GM23248 (cell line): ENCODE data around the gene CELA3B. TPM values are rescaled to one million over a fixed set of nuclear protein-coding genes. Genes with fewer than 3 reads are reported as not detected.
"Not testable (repeated sequence)": the region's sequence is repeated elsewhere in the genome, so short reads cannot be mapped to it uniquely, and the experiment has no call there.

Experiments used
- DNase-seq: peaks from one replicate; pipeline ENCODE4 v3.0.0-alpha.2; 2015
- H2AFZ ChIP-seq: fragments of 200-600 bp; sonication (generic); 2 replicates; pipeline ENCODE4 v1.6.1; 2016; ENCODE audit warnings: antibody characterized with exemption
- H3F3A ChIP-seq: fragments of 200-600 bp; sonication (generic); 2 replicates; pipeline ENCODE4 v1.6.1; 2016; ENCODE audit warnings: mild to moderate bottlenecking, antibody characterized with exemption, mixed run types; ENCODE audit not compliant: insufficient read depth
- H3K27ac ChIP-seq: fragments of 200-600 bp; sonication (generic); 2 replicates; pipeline ENCODE4 v1.5.1; 2016; ENCODE audit warnings: mild to moderate bottlenecking
- H3K27me3 ChIP-seq: fragments of 200-600 bp; sonication (generic); replicated peaks from 2 replicates; pipeline ENCODE4 v1.6.1; 2016; ENCODE audit warnings: mild to moderate bottlenecking; ENCODE audit not compliant: insufficient read depth
- H3K36me3 ChIP-seq: fragments of 200-600 bp; sonication (generic); 2 replicates; pipeline ENCODE4 v1.6.1; 2016; ENCODE audit warnings: low read depth, mild to moderate bottlenecking
- H3K4me1 ChIP-seq: fragments of 200-600 bp; sonication (generic); 2 replicates; pipeline ENCODE4 v1.6.1; 2016; ENCODE audit warnings: mild to moderate bottlenecking; ENCODE audit not compliant: insufficient read depth
- H3K4me2 ChIP-seq: fragments of 200-600 bp; sonication (generic); one replicate; pipeline ENCODE4 v1.6.1; 2016; ENCODE audit warnings: mild to moderate bottlenecking; ENCODE audit not compliant: unreplicated experiment
- H3K4me3 ChIP-seq: fragments of 200-600 bp; sonication (generic); 2 replicates; pipeline ENCODE4 v1.5.1; 2016; ENCODE audit warnings: mild to moderate bottlenecking
- H3K79me2 ChIP-seq: fragments of 200-600 bp; sonication (generic); 2 replicates; pipeline ENCODE4 v1.6.1; 2016; ENCODE audit warnings: mild to moderate bottlenecking; ENCODE audit not compliant: insufficient read depth
- H3K9ac ChIP-seq: fragments of 200-600 bp; sonication (generic); 2 replicates; pipeline ENCODE4 v1.6.1; 2016; ENCODE audit warnings: mild to moderate bottlenecking
- H3K9me2 ChIP-seq: fragments of 200-600 bp; sonication (generic); 2 replicates; pipeline ENCODE4 v1.6.1; 2016; ENCODE audit warnings: mixed run types, mild to moderate bottlenecking, moderate library complexity; ENCODE audit not compliant: insufficient read depth
- H3K9me3 ChIP-seq: fragments of 200-600 bp; sonication (generic); one replicate; pipeline ENCODE4 v1.6.1; 2017; ENCODE audit warnings: low read depth
- H4K20me1 ChIP-seq: fragments of 200-600 bp; sonication (generic); 2 replicates; pipeline ENCODE4 v1.6.0; 2016; ENCODE audit not compliant: insufficient read depth
- EZH2 ChIP-seq: fragments of 200-600 bp; sonication (generic); IDR thresholded peaks from 2 replicates; pipeline ENCODE4 v1.6.1; 2018; ENCODE audit warnings: antibody characterized with exemption, mild to moderate bottlenecking; ENCODE audit not compliant: insufficient read depth, poor library complexity, severe bottlenecking
- EZH2phosphoT487 ChIP-seq: fragments of 200-600 bp; sonication (generic); IDR thresholded peaks from 2 replicates; pipeline ENCODE4 v1.6.1; 2018; ENCODE audit warnings: antibody characterized with exemption, moderate library complexity, mild to moderate bottlenecking, low read depth; ENCODE audit not compliant: insufficient read depth
- WGBS, 2 experiments: methylation state at CpG; one replicate each; pipeline ENCODE4 v1.1.6; 2015 to 2017; ENCODE audit warnings: low lambda C conversion rate in 2 of 2, low coverage in 1 of 2; ENCODE audit errors: missing lambda C conversion rate in 2 of 2; 5-methylcytosine and 5-hydroxymethylcytosine counted together
- in situ Hi-C: fragments of 300-500 bp; cut with MboI; formaldehyde crosslinking; loops from 2 replicates; pipeline ENCODE4 v1.15.0; 2020
- polyA plus RNA-seq: library from polyadenylated mRNA; unstranded; fragments of >200 nt; fragmentation: Nextera tagmentation; extraction: Ambion mirVana; gene quantifications from 2 replicates; pipeline ENCODE4 v1.2.1, GENCODE V29; 2016
- total RNA-seq: library from RNA; depleted of rRNA; stranded (reverse); fragments of >200 nt; shearing (Covaris generic); gene quantifications from 2 replicates; pipeline ENCODE4 v1.2.3, GENCODE V29; 2014

The CELA3B gene
- total and polyA plus RNA-seq, 2 experiments from 2014 or later: not detected

GRCh38 chr1:22007262-22007661 is 30.4 kb downstream of the CELA3B start:
- H3K4me3 ChIP-seq, H3K27me3 ChIP-seq, H3K9me2 ChIP-seq, H4K20me1 ChIP-seq, H3K4me1 ChIP-seq, in situ Hi-C loops, H3K9me3 ChIP-seq, DNase-seq, H3K9ac ChIP-seq, H3K4me2 ChIP-seq, H3K79me2 ChIP-seq, H3K36me3 ChIP-seq, H3F3A ChIP-seq, H3K27ac ChIP-seq, H2AFZ ChIP-seq: not testable (repeated sequence)
- WGBS, 2 experiments: 76 to 78% methylated on average over 7 to 9 of the region's 10 CpGs

DNA sequence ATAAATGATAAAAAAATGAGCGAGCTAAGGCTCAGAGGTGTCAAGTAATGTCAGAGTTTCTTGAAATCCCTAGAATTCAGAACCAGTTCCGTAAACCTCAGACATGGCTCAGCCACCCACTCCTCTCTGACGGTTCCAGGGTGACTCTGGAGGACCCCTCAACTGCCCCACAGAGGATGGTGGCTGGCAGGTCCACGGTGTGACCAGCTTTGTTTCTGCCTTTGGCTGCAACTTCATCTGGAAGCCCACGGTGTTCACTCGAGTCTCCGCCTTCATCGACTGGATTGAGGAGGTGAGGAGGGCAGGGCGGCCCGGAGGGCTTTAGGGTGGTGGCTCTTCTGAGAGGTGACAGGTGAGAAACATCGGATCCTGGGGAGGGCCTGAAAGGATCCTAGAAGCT is 32.7 kb downstream of the CELA3B start:
- H3K4me2 ChIP-seq, in situ Hi-C loops, H3K27ac ChIP-seq, H4K20me1 ChIP-seq, H3K9ac ChIP-seq, H3K9me2 ChIP-seq, H3K9me3 ChIP-seq, H3K4me1 ChIP-seq, H3F3A ChIP-seq, H2AFZ ChIP-seq, H3K79me2 ChIP-seq, H3K4me3 ChIP-seq, H3K27me3 ChIP-seq, DNase-seq, H3K36me3 ChIP-seq: not testable (repeated sequence)
- 76% methylated on average over 10 to 11 of the region's 11 CpGs for WGBS, 2 experiments

DNA sequence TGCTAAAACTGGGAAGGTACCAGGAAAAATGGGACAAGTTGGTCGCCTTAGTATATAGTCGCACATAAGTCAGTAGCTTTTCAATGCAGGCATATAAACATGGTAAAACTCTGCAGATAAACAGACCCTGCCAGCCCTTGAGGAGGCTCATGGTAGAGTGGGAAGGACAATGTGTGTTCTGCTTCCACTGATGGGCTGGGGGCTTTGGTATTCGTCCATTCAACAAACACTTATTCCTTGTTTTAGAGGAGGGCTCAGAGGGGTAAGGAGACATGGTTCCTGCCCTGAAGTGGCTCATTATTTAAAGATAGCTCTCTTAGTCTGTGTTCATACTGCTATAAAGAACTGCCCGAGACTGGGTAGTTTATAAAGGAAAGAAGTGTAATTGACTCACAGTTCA is 35.9 kb downstream of the CELA3B start:
- H3K9me2 ChIP-seq, H4K20me1 ChIP-seq, H3K4me3 ChIP-seq, H3K36me3 ChIP-seq, H3K79me2 ChIP-seq, H3K4me2 ChIP-seq, DNase-seq, H2AFZ ChIP-seq, H3F3A ChIP-seq, H3K27me3 ChIP-seq, in situ Hi-C loops, H3K4me1 ChIP-seq, H3K9me3 ChIP-seq, H3K9ac ChIP-seq, H3K27ac ChIP-seq: not testable (repeated sequence)
- 31 to 65% methylated on average over 2 to 4 of the region's 4 CpGs for WGBS, 2 experiments

- H3K9me3 ChIP-seq, H3K4me2 ChIP-seq, H3K27me3 ChIP-seq, H3K36me3 ChIP-seq, H3F3A ChIP-seq, H3K27ac ChIP-seq, DNase-seq, H3K4me3 ChIP-seq, H4K20me1 ChIP-seq, H3K9me2 ChIP-seq, H3K79me2 ChIP-seq, H2AFZ ChIP-seq, H3K9ac ChIP-seq, in situ Hi-C loops: not testable (repeated sequence)
- H3K4me1 ChIP-seq: peaks cover 10% of the 10 kb centered on the region
- 81 to 82% methylated on average over 13 of the region's 13 CpGs for WGBS, 2 experiments
These were observed 37.9 kb downstream of the CELA3B start for GRCh38 chr1:22014575-22015206.

DNA sequence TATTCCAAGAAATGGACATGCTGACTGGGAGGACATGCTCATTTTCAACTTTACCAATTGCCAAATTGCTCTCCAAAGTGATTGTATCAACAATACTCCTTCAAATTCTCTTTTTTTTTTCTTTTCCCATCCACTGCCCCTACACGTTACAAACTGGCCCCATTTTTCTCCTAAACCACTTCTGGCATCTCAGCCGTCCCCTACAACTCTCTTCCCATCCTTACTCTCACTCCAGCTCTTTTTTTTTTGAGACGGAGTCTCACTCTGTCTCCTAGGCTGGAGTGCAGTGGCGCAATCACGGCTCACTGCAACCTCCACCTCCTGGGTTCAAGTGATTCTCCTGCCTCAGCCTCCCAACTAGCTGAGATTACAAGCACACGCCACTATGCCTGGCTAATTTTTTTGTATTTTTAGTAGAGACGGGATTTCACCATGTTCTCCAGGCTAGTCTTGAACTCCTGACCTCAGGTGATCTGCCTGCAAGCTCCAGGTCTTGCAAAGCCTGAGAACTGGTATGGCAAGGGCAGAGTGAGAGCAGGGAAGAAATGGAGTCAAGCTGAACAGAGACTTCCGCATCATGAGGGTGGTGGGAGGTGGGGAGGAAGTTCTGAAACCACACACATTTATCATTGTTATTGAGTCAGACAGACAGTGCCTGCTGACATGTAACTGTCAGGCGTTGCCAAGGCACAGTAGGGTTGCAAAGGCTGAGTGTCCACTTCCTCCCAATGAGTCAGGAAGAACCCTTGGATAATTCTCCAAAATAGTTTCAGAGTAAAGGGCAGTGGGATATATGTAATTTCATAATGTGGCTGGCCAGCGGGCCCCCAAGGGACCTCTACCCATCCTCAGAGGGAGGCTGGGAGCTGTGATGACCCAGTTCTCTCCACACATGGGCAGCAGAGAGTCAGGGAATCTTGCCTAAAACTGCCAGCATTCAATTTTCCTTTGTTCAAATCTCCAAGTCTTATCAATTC is 42.0 kb downstream of the CELA3B start:
- Histone ChIP-seq H3K4me1 (peaks cover 15% of the 10 kb centered on the region), H3K27me3 (no peaks in the 10 kb centered on the region), H3K27ac (peak overlapping the region; percentile 63), H3K9ac (peak overlapping the region; percentile 19), H3K9me3 (no peaks in the 10 kb centered on the region), H2AFZ (peak overlapping the region; percentile 12; the same call in 1 of the 2 replicates), H4K20me1 (no peaks in the 10 kb centered on the region), H3K4me3 (no peak overlapping the region), H3K9me2 (no peaks in the 10 kb centered on the region), H3K79me2 (no peaks in the 10 kb centered on the region), H3F3A (peaks cover 10% of the 10 kb centered on the region), H3K36me3 (no peaks in the 10 kb centered on the region), H3K4me2 (peak overlapping the region; percentile 62)
- 50 to 54% methylated on average over 10 of the region's 10 CpGs for whole genome bisulfite sequencing, 2 experiments
- in situ Hi-C loops: no loop called here
- TF ChIP-seq EZH2 (no peak), EZH2phosphoT487 (no peak)
- peak; percentile 93 for DNase-seq
